ENCODE measurements around the gene HRH1.
A peak's percentile ranks its signal among the peaks of the same experiment; 100 is the strongest.
"Not testable (repeated sequence)": the region's sequence is repeated elsewhere in the genome, so short reads cannot be mapped to it uniquely, and the experiment has no call there.

Gene HRH1

DNA sequence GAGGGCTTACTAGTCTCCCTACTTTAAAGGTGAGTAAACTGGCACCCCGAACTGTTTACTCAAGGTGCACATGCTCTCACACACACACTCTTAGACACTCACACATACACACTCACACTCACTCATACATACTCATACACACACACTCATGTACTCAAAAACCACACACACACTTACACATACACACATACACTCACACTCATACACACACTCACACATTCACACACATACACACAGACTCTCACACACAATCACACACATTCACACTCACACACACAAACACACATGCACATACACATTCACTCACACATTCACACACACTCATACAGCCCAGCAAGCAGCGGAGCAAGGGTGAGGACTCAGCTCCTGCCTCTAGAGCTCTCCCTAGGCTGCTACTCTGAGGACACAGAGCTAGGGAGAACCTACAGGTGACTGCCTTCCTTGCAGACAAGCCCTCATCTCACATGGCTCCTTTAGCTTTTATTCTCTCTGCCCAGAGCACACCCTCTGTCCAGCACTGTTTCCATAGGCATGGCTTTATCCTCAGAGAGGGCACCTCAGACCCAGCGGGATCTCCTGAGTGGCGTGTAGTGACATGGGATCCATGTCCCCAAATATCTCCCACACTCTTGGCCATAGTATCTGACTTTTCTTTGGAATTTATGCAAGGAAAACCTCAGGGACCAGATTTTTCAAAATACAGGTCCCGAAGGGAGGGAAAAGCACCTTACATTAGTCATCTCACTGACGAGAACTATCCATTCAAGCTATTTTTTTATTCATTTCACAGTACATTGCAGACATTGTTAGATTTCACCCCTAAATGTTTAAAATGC, 91.8 kb downstream of the HRH1 start:
- no peak for DNase-seq

- no peak for DNase-seq
Measured at GRCh38 chr3:11246663-11246970, 92.3 kb downstream of the HRH1 start.

GRCh38 chr3:11247362-11247761, 93.1 kb downstream of the HRH1 start:
- DNase-seq, result no peak

- DNase-seq, result no peak
Measured at GRCh38 chr3:11248596-11248995, 94.3 kb downstream of the HRH1 start.

- DNase-seq, result no peak
Measured at GRCh38 chr3:11250902-11251806, 96.9 kb downstream of the HRH1 start.

DNA sequence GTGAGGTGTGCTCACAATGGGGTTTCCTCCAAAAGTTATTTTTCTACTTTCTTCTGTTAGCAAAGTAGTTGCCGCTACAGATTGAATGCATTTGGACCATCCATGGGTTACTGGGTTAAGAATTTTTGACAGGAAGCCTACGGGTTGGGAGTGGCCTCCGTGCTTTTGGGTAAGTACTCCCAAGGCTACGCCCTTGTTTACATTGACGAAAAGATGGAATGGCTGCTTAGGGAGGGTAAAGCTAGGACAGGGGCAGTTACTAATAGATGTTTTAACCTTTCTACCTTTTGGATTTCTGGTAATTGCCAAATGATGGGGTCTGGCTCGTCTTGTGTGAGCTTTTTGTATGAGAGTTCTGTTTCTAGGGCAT, 97.5 kb downstream of the HRH1 start:
- DNase-seq, result no peak

DNA sequence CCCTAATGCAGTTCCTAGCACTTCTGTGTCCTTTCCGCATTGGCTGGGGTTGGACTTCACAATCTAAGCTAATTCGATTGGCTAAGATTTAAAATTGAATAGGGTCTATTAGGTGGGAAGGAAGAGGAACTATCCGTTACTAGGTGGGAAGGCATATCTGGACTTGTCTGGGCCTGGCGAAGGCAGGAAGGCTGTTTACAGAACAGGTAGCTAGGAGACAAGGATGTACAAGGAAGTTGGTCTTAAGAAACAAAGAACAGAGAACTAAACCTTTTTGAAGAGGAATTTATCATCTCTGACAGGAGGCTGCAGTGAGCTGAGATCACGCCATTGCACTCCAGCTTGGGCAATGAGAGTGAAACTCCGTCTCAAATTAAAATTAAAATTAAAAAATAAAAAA, 100.6 kb downstream of the HRH1 start:
- DNase-seq, result no peak

GRCh38 chr3:11255537-11255936, 101.2 kb downstream of the HRH1 start:
- DNase-seq, result not testable (repeated sequence)

GRCh38 chr3:11258958-11259357, 104.7 kb downstream of the HRH1 start:
- no peak for DNase-seq

- no peak for DNase-seq
Measured at GRCh38 chr3:11260460-11260859, 106.2 kb downstream of the HRH1 start.

GRCh38 chr3:11269007-11269406, 114.7 kb downstream of the HRH1 start:
- DNase-seq, result no peak

GRCh38 chr3:11271986-11272904, 118.0 kb downstream of the HRH1 start, which contains the start of gene ATG7:
TSS of gene ATG7 (plus strand) at chr3:11272397. CDS start at chr3:11298696, 26,299 bp downstream.
- DNase-seq, result peak; percentile 94

- DNase-seq, result no peak
Measured at GRCh38 chr3:11272906-11273574, 118.7 kb downstream of the HRH1 start.

- DNase-seq, result no peak
Measured at GRCh38 chr3:11273891-11274291, 119.6 kb downstream of the HRH1 start.

DNA sequence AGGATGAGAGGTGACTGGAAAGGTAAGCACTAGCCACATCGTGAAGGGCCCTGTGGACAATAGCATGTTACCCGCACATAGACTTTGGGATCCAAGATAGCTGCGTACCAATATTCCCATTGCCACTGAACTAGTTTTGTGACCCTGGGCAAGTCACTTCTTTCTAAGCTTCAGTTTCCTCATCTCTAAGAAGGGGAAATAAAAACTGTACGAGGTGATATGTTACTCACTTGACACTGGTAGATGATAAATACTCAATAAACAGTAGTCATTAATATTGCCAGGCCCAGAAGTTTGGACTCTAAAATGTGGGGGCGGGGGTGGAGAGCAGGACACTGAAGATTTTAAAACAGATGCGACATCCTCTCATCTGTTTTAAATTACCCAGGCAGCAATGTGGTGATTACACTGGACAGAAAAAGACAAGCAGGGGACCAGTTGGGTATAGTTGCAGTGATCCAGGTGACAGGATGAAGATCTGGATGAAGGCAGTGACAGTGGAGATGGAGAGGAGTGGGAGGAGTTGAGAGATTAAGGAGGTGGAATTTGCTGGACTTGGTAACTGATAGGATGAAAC, 120.4 kb downstream of the HRH1 start:
- no peak for DNase-seq

- DNase-seq, result no peak
Measured at GRCh38 chr3:11275926-11276325, 121.6 kb downstream of the HRH1 start.

DNA sequence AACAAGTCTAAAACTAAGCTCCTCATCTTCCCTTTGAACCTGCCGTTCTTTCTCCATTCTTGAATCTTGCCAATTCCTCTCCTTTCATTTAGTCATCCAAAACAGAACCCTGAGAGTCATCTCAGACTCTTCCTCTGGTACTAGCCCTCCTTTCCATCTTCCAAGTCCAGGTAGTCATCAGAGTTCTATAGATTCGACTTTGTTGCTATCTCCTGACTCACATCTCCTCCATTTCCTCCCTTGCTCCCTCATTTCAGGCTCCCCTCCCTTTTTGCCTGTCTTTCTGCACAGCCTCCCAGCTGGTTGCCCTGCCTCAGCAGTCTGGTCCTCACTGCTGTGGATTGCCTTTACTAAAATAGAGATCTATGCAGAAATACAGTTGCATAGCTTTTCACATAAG, 122.6 kb downstream of the HRH1 start:
- DNase-seq, result no peak

- no peak for DNase-seq
Measured at GRCh38 chr3:11282250-11283138, 128.2 kb downstream of the HRH1 start.

DNA sequence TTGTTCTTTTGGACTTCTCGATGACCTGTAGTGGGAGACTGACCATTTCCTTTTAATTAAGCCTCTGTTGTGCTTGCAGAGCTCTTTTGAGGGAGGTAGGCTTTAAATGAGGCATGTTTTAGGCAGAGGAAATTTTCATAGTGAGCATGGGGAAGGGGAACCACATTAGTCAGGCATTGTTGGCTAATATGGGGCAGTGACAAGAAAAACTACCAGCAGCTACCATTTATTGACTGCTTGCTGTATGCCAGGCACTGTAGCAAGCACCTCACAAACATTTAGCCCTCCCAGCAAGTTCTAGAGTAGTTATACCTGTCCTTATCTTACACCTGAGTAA, 128.8 kb downstream of the HRH1 start:
- DNase-seq, result no peak

DNA sequence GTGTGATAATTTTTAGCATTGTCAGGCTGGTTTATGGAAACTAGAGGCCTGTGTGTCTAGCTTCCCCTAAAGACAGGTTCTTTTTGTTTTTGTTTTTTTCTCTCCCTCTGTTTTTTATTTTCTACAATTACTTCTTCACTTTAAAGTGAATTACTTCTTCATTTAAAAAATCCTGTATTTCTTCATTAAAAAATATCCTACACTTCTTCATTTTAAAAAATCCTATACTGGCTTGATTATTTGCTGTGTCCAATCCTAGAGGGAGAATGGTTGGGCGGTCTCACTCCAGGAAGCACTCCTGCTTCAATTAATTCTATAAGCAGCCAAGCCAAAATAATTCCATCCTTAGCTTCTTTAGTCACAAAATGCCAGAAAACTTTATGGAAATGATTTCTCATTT, 129.7 kb downstream of the HRH1 start:
- no peak for DNase-seq

- no peak for DNase-seq
Measured at GRCh38 chr3:11285471-11285870, 131.2 kb downstream of the HRH1 start.
